Loucy (cell line): Measurements from ENCODE around the gene RAB35.

ENCODE experiments used
- H2AFZ ChIP-seq: fragments of 200-600 bp; sonication (generic); 2 replicates; pipeline ENCODE4 v1.6.0; 2016; ENCODE audit warnings: antibody characterized with exemption, mild to moderate bottlenecking, low read length, moderate library complexity
- H3F3A ChIP-seq: fragments of 200-600 bp; 2 replicates; pipeline ENCODE4 v1.6.0; 2016; ENCODE audit warnings: antibody characterized with exemption, low read depth, mild to moderate bottlenecking
- H3K27me3 ChIP-seq: fragments of 200-600 bp; sonication (generic); 2 replicates; pipeline ENCODE4 v1.6.1; 2014; ENCODE audit warnings: low read length, mild to moderate bottlenecking; ENCODE audit not compliant: insufficient read depth, poor library complexity, severe bottlenecking
- H3K36me3 ChIP-seq: fragments of 200-600 bp; sonication (generic); 2 replicates; pipeline ENCODE4 v1.6.1; 2016; ENCODE audit warnings: low read length; ENCODE audit not compliant: insufficient read depth
- H3K4me1 ChIP-seq: fragments of 200-600 bp; sonication (generic); 2 replicates; pipeline ENCODE4 v1.5.1; 2014; ENCODE audit warnings: low read length, mild to moderate bottlenecking; ENCODE audit not compliant: insufficient read depth, poor library complexity, severe bottlenecking
- H3K4me2 ChIP-seq: fragments of 200-600 bp; sonication (generic); 2 replicates; pipeline ENCODE4 v1.6.0; 2014; ENCODE audit warnings: antibody characterized with exemption, low read length, low read depth, mild to moderate bottlenecking; ENCODE audit not compliant: poor library complexity, severe bottlenecking
- H3K4me3 ChIP-seq: fragments of 200-600 bp; sonication (generic); 2 replicates; pipeline ENCODE4 v1.5.1; 2014; ENCODE audit warnings: low read length, mild to moderate bottlenecking, mixed read lengths; ENCODE audit not compliant: poor library complexity, severe bottlenecking
- H3K79me2 ChIP-seq: fragments of 200-600 bp; sonication (generic); 2 replicates; pipeline ENCODE4 v1.6.1; 2014; ENCODE audit warnings: low read length; ENCODE audit not compliant: insufficient read depth
- H3K9ac ChIP-seq: fragments of 200-600 bp; sonication (generic); 2 replicates; pipeline ENCODE4 v1.6.0; 2014; ENCODE audit warnings: mild to moderate bottlenecking, low read depth, low read length, moderate library complexity; ENCODE audit not compliant: poor library complexity, severe bottlenecking
- H3K9me2 ChIP-seq: fragments of 200-600 bp; sonication (generic); replicated peaks from 2 replicates; pipeline ENCODE4 v1.6.1; 2016; ENCODE audit warnings: low read depth, low read length, mixed read lengths
- H3K9me3 ChIP-seq: fragments of 200-600 bp; sonication (generic); 2 replicates; pipeline ENCODE4 v1.6.1; 2014; ENCODE audit warnings: mild to moderate bottlenecking, antibody characterized with exemption, low read length, low read depth; ENCODE audit not compliant: insufficient read depth
- H4K20me1 ChIP-seq: fragments of 200-600 bp; sonication (generic); 2 replicates; pipeline ENCODE4 v1.6.0; 2014; ENCODE audit warnings: antibody characterized with exemption, low read length, mild to moderate bottlenecking; ENCODE audit not compliant: insufficient read depth, poor library complexity, severe bottlenecking
- CTCF ChIP-seq: fragments of 200-600 bp; sonication (generic); conservative IDR thresholded peaks from 2 replicates; pipeline ENCODE4 v1.5.1; 2014; ENCODE audit warnings: mild to moderate bottlenecking, antibody characterized with exemption, low read length
- EZH2phosphoT487 ChIP-seq: fragments of 200-600 bp; IDR thresholded peaks from 2 replicates; pipeline ENCODE4 v1.6.1; 2018; ENCODE audit warnings: antibody characterized with exemption, mild to moderate bottlenecking, moderate library complexity, borderline replicate concordance

The RAB35 gene

DNA sequence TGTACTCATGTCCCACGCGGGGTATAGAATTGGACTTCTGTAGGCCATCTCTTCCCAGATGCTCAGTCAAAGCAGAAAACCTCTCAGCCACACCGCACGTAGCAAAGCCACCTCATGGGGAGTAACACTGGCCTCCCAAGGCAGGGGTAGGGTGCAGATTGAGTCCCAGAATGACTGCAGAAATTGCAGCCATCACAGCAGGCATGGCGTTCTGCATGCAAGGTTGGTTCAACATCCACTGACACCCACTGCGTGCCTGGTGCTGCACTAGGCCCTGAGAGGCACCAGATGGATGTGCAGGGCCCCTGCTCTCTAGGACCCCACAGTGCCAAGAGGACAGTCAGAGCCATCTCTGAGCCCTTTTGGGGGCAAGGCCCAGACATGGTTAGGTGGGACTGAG is 39.9 kb downstream of the RAB35 start:
- Histone ChIP-seq H3K4me2 (no peak overlapping the region), H3K27me3 (no peaks in the 10 kb centered on the region), H3K4me3 (no peak overlapping the region), H3K4me1 (peaks cover 17% of the 10 kb centered on the region), H3K9me2 (no peaks in the 10 kb centered on the region), H3K79me2 (no peaks in the 10 kb centered on the region), H4K20me1 (no peaks in the 10 kb centered on the region), H3K36me3 (no peaks in the 10 kb centered on the region), H3K9me3 (no peaks in the 10 kb centered on the region), H3F3A (no peaks in the 10 kb centered on the region), H3K9ac (no peak overlapping the region), H2AFZ (no peak overlapping the region)
- TF ChIP-seq CTCF, result no peak
- no peak for TF ChIP-seq EZH2phosphoT487

DNA sequence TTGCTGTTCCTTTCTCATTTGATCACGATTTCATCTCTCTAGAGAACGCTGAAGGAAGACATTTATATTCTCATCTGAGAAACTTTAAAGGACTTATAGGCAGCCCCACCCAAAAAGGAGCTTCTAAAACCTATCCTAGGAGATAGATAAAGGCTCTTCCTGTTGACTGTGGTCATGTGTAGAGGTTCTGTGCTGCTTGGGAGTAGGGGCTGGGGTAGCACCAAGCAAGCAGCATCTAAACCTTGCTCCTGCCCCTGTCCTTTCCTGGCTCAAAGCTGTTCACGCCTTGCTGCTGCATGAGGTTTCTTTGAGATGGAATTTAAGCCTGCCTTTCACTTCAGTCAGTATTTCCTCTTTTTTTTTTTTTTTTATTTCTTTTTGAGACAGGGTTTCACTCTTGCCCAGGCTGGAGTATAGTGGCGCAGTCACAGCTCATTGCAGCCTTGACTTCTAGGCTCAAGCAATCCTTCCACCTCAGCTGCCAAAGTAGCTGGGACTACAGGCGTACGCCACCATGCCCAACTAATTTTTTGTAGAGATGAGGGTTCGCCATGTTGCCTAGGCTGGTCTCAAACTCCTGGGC is 41.4 kb downstream of the RAB35 start:
- TF ChIP-seq EZH2phosphoT487, result no peak
- no peak for TF ChIP-seq CTCF
- no peaks in the 10 kb centered on the region for H3K9me2 ChIP-seq
- no peak overlapping the region for H3K9ac ChIP-seq
- H3K4me3 ChIP-seq, result no peak overlapping the region
- peaks cover 17% of the 10 kb centered on the region for H3K4me1 ChIP-seq
- H3K36me3 ChIP-seq, result no peaks in the 10 kb centered on the region
- H3K27me3 ChIP-seq, result no peaks in the 10 kb centered on the region
- H3K79me2 ChIP-seq, result no peaks in the 10 kb centered on the region
- no peak overlapping the region for H3K4me2 ChIP-seq
- no peaks in the 10 kb centered on the region for H3K9me3 ChIP-seq
- no peaks in the 10 kb centered on the region for H4K20me1 ChIP-seq
- H3F3A ChIP-seq, result no peaks in the 10 kb centered on the region
- no peak overlapping the region for H2AFZ ChIP-seq

DNA sequence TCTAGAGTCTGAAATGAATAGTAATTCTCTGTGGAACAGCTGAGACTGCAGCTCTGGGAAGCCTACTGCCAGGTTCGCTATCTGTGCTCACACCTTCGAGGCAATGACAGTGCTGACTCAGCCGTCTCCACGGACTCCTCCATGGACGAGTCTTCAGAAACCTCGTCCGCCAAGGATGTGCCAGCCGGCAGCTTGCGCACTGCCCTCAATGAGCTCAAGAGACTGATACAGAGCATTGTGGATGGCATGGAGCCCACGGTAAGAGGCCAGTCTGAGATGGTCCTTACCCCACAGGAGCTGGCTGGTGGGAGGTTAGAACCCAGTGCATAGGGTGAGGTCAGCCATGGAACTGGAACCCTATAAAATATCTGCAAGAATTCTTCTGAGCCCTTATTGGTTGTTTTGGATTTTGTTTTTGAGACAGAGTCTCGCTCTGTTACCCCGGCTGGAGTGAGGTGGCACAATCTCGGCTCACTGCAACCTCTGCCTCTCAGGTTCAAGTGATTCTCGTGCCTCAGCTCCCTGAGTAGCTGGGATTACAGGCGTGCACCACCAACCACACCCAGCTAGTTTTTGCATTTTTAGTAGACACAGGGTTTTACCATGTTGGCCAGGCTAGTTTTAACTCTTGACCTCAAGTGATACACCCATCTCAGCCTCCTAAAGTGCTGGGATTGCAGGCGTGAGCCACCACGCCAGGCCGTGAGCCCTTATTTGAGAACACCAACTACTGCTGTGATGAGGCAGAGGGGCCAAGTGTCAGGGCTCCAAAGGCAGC is 43.9 kb downstream of the RAB35 start:
- Histone ChIP-seq H2AFZ (no peak overlapping the region), H3K36me3 (no peaks in the 10 kb centered on the region), H3K27me3 (no peaks in the 10 kb centered on the region), H3K4me1 (no peaks in the 10 kb centered on the region), H3K79me2 (no peaks in the 10 kb centered on the region), H3K9me2 (no peaks in the 10 kb centered on the region), H3K4me3 (no peak overlapping the region), H3K4me2 (no peak overlapping the region), H3F3A (no peaks in the 10 kb centered on the region), H3K9ac (no peak overlapping the region), H3K9me3 (no peaks in the 10 kb centered on the region), H4K20me1 (no peaks in the 10 kb centered on the region)
- TF ChIP-seq EZH2phosphoT487 (no peak), CTCF (no peak)
